ENCODE measurements around the gene GPRC5B. TPM values are rescaled to one million over a fixed set of nuclear protein-coding genes. Genes with fewer than 3 reads are reported as not detected.

Gene GPRC5B
- total and polyA plus RNA-seq, 3 donors from 2014 or later: 144 to 303 (median 195) TPM

- Histone ChIP-seq H3K9me3 (no peaks in the 10 kb centered on the region), H3K27ac (no peak overlapping the region), H3K4me1 (no peaks in the 10 kb centered on the region), H3K4me3 (no peak overlapping the region), H3K27me3 (no peaks in the 10 kb centered on the region), H3K36me3 (ENCODE audit: low read depth, missing control alignments) (no peaks in the 10 kb centered on the region)
- no peak for DNase-seq
- no peak for TF ChIP-seq POLR2A (IDR thresholded peaks at IDR 0.05)
- TF ChIP-seq, protein P1, sequence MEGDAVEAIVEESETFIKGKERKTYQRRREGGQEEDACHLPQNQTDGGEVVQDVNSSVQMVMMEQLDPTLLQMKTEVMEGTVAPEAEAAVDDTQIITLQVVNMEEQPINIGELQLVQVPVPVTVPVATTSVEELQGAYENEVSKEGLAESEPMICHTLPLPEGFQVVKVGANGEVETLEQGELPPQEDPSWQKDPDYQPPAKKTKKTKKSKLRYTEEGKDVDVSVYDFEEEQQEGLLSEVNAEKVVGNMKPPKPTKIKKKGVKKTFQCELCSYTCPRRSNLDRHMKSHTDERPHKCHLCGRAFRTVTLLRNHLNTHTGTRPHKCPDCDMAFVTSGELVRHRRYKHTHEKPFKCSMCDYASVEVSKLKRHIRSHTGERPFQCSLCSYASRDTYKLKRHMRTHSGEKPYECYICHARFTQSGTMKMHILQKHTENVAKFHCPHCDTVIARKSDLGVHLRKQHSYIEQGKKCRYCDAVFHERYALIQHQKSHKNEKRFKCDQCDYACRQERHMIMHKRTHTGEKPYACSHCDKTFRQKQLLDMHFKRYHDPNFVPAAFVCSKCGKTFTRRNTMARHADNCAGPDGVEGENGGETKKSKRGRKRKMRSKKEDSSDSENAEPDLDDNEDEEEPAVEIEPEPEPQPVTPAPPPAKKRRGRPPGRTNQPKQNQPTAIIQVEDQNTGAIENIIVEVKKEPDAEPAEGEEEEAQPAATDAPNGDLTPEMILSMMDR (IDR thresholded peaks at IDR 0.05): no peak
- 91 to 92% methylated on average over 4 to 6 of the region's 6 CpGs for WGBS, 2 donors
- intact Hi-C loops (cut with DNase I; ENCODE audit: low total_unique reads): no loop called here
Measured at GRCh38 chr16:19823322-19823721, 61.3 kb downstream of the GPRC5B start.

GRCh38 chr16:19822533-19822932 is 62.1 kb downstream of the GPRC5B start:
- DNase-seq: no peak
- Histone ChIP-seq H3K9me3 (no peaks in the 10 kb centered on the region), H3K27ac (no peak overlapping the region), H3K36me3 (ENCODE audit: low read depth, missing control alignments) (no peaks in the 10 kb centered on the region), H3K27me3 (no peaks in the 10 kb centered on the region), H3K4me1 (no peaks in the 10 kb centered on the region), H3K4me3 (no peak overlapping the region)
- TF ChIP-seq POLR2A (IDR thresholded peaks at IDR 0.05): no peak
- TF ChIP-seq, protein P1 (IDR thresholded peaks at IDR 0.05): no peak
- intact Hi-C loops (cut with DNase I; ENCODE audit: low total_unique reads): no loop called here
- WGBS, 2 donors: 91 to 92% methylated on average over 2 of the region's 2 CpGs

DNA sequence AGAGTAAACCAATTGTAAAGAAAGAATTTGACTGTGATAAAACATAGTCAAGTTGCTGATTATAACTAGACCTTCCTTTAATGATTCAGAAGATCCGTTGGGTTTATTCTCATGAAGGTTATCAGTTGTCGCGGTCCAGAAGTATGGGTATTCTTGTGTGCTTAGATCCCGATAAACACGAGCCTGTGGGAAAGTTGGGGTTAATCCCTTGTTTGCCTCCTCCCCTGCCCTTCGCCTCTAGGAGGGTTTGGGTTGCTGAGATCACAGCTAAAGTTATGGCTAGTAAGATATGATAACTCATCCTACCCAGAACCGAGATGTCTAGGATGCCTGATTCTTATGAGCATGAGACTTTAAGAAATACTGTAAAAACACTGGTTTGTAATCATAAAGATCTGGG is 66.8 kb downstream of the GPRC5B start:
- DNase-seq: no peak
- H3K27me3 ChIP-seq: no peaks in the 10 kb centered on the region
- H3K4me1 ChIP-seq: no peaks in the 10 kb centered on the region
- TF ChIP-seq, protein P1 (IDR thresholded peaks at IDR 0.05): no peak
- TF ChIP-seq POLR2A (IDR thresholded peaks at IDR 0.05): no peak
- H3K9me3 ChIP-seq: no peaks in the 10 kb centered on the region
- H3K4me3 ChIP-seq: no peak overlapping the region
- no peak overlapping the region for H3K27ac ChIP-seq
- no peaks in the 10 kb centered on the region for H3K36me3 ChIP-seq (ENCODE audit: low read depth, missing control alignments)
- WGBS, 2 donors: 86 to 88% methylated on average over 7 of the region's 7 CpGs
- intact Hi-C loops (cut with DNase I; ENCODE audit: low total_unique reads): no loop called here

- Histone ChIP-seq H3K4me3 (no peak overlapping the region), H3K9me3 (no peaks in the 10 kb centered on the region), H3K27me3 (no peaks in the 10 kb centered on the region), H3K27ac (no peak overlapping the region), H3K4me1 (no peaks in the 10 kb centered on the region), H3K36me3 (ENCODE audit: low read depth, missing control alignments) (no peaks in the 10 kb centered on the region)
- intact Hi-C loops (cut with DNase I; ENCODE audit: low total_unique reads): no loop called here
- DNase-seq: no peak
- no peak for TF ChIP-seq POLR2A (IDR thresholded peaks at IDR 0.05)
- TF ChIP-seq, protein P1 (IDR thresholded peaks at IDR 0.05): no peak
- WGBS, 2 donors: 90 to 97% methylated on average over 3 of the region's 3 CpGs
Measured at GRCh38 chr16:19817122-19817521, 67.5 kb downstream of the GPRC5B start.

DNA sequence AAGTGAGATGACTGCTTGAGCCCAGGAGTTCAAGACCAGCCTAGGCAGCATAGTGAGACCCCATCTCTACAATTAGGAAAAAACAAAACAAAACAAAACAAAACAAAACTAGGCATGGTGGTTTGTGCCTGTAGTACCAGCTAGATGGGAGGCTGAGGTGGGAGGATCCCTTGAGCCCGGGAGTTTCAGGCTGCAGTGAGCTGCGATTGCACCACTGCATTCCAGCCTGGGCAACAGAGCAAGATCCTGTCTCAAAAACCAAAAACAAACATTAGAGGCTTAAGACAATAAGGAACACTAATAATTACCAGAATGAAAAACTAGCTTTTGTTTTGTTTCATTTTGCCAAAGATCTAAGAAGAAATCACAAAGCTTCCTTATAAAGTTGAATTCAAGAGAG is 69.2 kb downstream of the GPRC5B start:
- no peak overlapping the region for H3K27ac ChIP-seq
- 87 to 91% methylated on average over 2 of the region's 2 CpGs for WGBS, 2 donors
- intact Hi-C loops (cut with DNase I; ENCODE audit: low total_unique reads): no loop called here

More for the DNA sequence above, 69.2 kb downstream of the GPRC5B start:
- Histone ChIP-seq H3K4me1 (no peaks in the 10 kb centered on the region), H3K36me3 (ENCODE audit: low read depth, missing control alignments) (no peaks in the 10 kb centered on the region), H3K27me3 (no peaks in the 10 kb centered on the region), H3K9me3 (no peaks in the 10 kb centered on the region), H3K4me3 (no peak overlapping the region)
- TF ChIP-seq POLR2A (IDR thresholded peaks at IDR 0.05): no peak
- TF ChIP-seq, protein P1 (IDR thresholded peaks at IDR 0.05): no peak
- no peak for DNase-seq
